ENCODE data around the gene SNTG2. TPM values are rescaled to one million over a fixed set of nuclear protein-coding genes. Genes with fewer than 3 reads are reported as not detected.

The SNTG2 gene
- total and polyA plus RNA-seq, 2 of the 13 experiments (the other 11 are each of a cell fraction or from before 2014, with no cell fraction given) = not detected

- 0 out of 2 replicates have a peak, but pooled peaks have one; percentile 32 for TF ChIP-seq ZNF646 (CRISPR knock-in tag; IDR thresholded peaks at IDR 0.05)
These were observed 356.3 kb downstream of the SNTG2 start (continued) for GRCh38 chr2:1306687-1307516.

DNA sequence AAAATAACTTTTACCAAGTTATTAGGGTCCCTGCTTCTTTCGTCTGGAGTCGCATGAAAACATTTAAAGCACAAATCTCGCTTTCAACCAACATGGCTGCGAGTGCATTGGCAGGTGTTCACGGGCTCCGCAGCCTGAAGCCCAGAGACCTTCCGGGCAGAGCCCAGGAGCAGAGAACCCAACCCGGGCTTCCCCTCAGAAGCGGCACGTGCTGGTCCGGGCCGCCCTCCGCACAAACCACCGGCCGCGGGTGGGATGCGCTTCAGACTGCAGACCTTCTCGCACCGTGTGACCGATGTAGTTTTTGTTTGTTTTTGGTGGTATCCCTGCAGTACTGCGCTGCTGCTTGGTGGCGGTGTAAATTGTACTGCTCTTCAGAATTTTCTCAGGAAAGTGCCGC lies 357.0 kb downstream of the SNTG2 start:
- Histone ChIP-seq H3K4me2 (ENCODE audit: low read depth, low read length) (no peak overlapping the region), H4K20me1 (ENCODE audit: insufficient read depth, low read length) (no peaks in the 10 kb centered on the region), H3K4me3 (replicated peaks in 1 of 3; ENCODE audit: insufficient read depth in 1 of 3, low read depth in 2 of 3, low read length in 3 of 3) (no peak overlapping the region), H2AFZ (ENCODE audit: low read length) (no peak overlapping the region), H3K9me3 (ENCODE audit: low read length) (no peaks in the 10 kb centered on the region), H3K9ac (ENCODE audit: insufficient read depth, low read depth, low read length) (no peak overlapping the region), H3K27ac (ENCODE audit: extremely low read length, insufficient read depth, low read length) (no peak overlapping the region), H3K4me1 (ENCODE audit: insufficient read depth, low read length) (no peaks in the 10 kb centered on the region), H3K79me2 (ENCODE audit: insufficient read depth, low read length) (no peaks in the 10 kb centered on the region), H3K27me3 (ENCODE audit: control insufficient read depth in 1 of 2, insufficient read depth in 2 of 2, low read length in 2 of 2) (peaks cover 0 to 30% of the 10 kb centered on the region in 2 experiments; a peak in 2 of 5 replicates), H3K36me3 (replicated peaks in 1 of 2; ENCODE audit: control insufficient read depth in 1 of 2, insufficient read depth in 2 of 2, low read length in 2 of 2) (no peaks in the 10 kb centered on the region)
- in situ Hi-C loops (cut with HindIII; ENCODE audit: extremely low pct_ligation_motif_present, low pct_unique_long_range_greater_than_20kb) = no loop called here
- DNase-seq (ENCODE audit: low spot score) (no peak), FAIRE-seq (no peak), ATAC-seq (no peak)
- CTCF ChIA-PET (ENCODE audit: low intra/inter-chr PET ratio, low total read pairs) = no interaction called here
- intact Hi-C loops (cut with micrococcal nuclease; ENCODE audit: unreplicated experiment) = no loop called here
- 68% methylated on average over 23 of the region's 23 CpGs for WGBS (ENCODE audit: low lambda C conversion rate)
- no peak for TF ChIP-seq SUZ12 (IDR thresholded peaks at IDR 0.05; ENCODE audit: low read depth, low read length)
- no peak for TF ChIP-seq ZNF891 (CRISPR knock-in tag; IDR thresholded peaks at IDR 0.05)
- no peak for TF ChIP-seq ARID2 (CRISPR knock-in tag; IDR thresholded peaks at IDR 0.05; ENCODE audit: borderline replicate concordance)
- TF ChIP-seq ZFP1 (CRISPR knock-in tag; IDR thresholded peaks at IDR 0.05) = no peak
- TF ChIP-seq MED13 (CRISPR knock-in tag; IDR thresholded peaks at IDR 0.05) = no peak
- TF ChIP-seq NR3C1 (CRISPR knock-in tag; IDR thresholded peaks at IDR 0.05) = no peak
- no peak for TF ChIP-seq TCF7 (IDR thresholded peaks at IDR 0.05; ENCODE audit: low read depth)
- TF ChIP-seq SIX1 (CRISPR knock-in tag; IDR thresholded peaks at IDR 0.05; ENCODE audit: borderline replicate concordance) = no peak
- TF ChIP-seq CEBPG (CRISPR knock-in tag; IDR thresholded peaks at IDR 0.05) = no peak
- TF ChIP-seq ZNF17 (CRISPR knock-in tag; IDR thresholded peaks at IDR 0.05) = no peak
- TF ChIP-seq HNRNPUL1 (IDR thresholded peaks at IDR 0.05; ENCODE audit: low read depth, low read length) = no peak
- no peak for TF ChIP-seq ATF3 (CRISPR knock-in tag; IDR thresholded peaks at IDR 0.05)
- POLR2A ChIA-PET = no interaction called here
- BruUV-seq (replicated peaks) = no TSS peak
